Hematopoietic multipotent progenitor cell treated with erythropoietin and hydrocortisone succinate and interleukin-3 and kit ligand, for 15 days (in vitro differentiated cells): ENCODE results near the gene PPP1R17.

ENCODE experiments used
- DNase-seq: peaks from one replicate; pipeline ENCODE4 v3.0.0-alpha.2; 2015; ENCODE audit warnings: low spot score

The PPP1R17 gene

GRCh38 chr7:31702354-31702753, 15.3 kb downstream of the PPP1R17 start:
- no peak for DNase-seq

GRCh38 chr7:31705377-31705776, 18.4 kb downstream of the PPP1R17 start:
- no peak for DNase-seq

DNA sequence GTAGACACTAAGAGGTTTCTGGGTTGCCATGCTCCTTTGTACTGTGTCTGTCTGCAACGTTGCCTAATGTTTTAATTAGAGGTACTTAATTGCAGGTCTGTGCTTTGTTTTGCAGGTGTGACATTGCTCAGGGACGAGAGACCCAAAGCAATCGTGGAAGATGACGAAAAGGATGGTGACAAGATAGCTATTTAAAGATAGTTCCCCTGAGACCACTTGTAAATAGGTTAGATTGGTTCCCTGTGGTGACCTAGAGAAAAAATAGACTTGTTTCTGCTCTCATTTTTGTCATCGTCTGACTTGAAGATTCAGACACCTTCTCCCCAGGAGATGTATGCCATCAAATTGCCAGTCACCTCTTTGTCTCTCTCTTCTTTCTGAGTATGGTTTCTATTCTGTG, 20.1 kb downstream of the PPP1R17 start:
- no peak for DNase-seq

DNA sequence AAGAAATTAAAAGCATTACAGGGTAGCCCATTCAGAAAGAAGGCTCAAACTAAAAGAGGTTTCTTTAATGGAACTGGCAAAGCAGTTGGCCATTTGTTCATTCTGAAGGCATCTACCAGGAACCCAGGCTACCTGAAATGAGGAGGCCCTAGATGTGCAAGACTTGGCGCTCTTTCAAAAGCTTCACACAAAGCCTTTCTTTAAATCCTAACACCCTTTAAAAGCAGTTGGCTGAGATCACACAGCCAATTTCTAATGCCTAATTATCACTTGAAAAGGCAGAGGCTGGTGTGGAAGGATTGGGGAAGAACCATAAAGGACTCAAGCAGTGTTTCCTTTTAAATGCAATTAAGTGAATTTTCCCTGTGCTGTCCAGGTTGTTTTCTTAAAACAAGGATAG, 23.2 kb downstream of the PPP1R17 start:
- DNase-seq, result no peak

GRCh38 chr7:31716355-31716754, 29.3 kb downstream of the PPP1R17 start:
- DNase-seq, result no peak

GRCh38 chr7:31720366-31720765, 33.4 kb downstream of the PPP1R17 start:
- no peak for DNase-seq

GRCh38 chr7:31724696-31725095, 37.7 kb downstream of the PPP1R17 start:
- DNase-seq, result no peak

- DNase-seq, result no peak
Observed at GRCh38 chr7:31729195-31729804, 42.3 kb downstream of the PPP1R17 start.

- DNase-seq, result no peak
Observed at GRCh38 chr7:31734456-31734855, 47.4 kb downstream of the PPP1R17 start.

GRCh38 chr7:31735991-31736982, 49.3 kb downstream of the PPP1R17 start:
- peak; percentile 26 for DNase-seq

DNA sequence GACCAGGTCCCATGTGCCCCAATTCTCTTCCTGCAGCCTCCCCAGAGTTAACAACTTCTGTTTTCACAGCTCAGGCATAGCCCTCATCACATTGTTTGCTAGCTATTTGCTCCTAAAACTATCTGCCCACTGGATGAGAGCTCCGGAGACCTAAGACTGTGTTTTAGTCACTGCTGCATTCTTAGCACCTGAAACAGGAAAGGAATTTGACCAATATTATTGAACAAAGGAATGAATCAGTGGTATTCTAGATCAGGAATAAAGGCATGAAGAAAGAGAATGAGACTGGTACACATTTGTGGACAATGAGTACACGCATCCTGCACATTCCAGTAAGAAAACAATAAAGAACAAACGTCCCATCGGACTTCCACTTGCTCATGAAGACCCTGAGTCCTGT, 54.8 kb downstream of the PPP1R17 start:
- DNase-seq, result no peak

DNA sequence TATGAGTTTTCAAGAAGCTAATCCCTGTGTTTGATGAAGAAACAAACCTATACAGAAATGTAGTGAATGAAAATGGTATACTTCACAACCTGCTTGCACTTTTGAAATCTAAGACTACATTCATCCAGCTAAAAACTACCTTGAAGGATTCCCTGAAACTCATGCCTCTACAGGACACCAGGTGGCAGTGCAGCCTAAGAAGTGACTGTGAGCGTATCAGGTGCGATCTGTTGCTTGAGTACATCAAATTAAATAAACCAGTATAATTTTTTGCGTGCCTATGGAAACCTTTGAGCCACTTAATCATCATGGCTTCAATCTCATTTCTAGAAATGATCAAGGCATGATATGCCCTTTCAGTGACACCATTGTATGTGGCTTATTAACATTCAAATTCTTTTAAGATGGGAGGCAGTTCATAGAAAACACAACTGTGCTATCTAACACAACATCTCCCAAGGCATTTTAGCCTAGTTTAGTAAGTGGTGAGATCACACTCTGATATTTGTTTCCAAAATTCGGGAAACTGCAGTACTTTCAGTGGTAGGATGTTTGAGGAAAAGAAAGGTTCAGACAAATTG, 57.4 kb downstream of the PPP1R17 start:
- DNase-seq, result peak; percentile 18

DNA sequence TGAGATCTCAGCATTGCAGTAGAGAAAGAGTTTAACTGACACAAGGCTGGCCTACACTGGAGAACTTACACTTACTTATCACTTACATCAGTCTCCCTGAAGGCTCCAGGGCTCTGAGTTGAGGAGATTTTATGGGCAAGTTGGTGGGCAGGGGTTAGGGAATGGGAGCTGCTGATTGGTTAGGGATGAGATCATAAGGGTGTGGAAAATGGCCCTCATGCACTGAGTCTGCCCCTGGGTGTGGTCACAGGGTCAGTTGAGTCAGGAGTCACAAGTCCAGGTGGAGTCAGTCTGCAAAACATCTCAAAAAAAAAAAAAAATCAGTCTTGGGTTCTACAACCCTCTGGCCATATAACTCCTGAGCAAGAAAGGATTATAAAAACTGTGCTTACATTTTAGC, 60.5 kb downstream of the PPP1R17 start:
- DNase-seq, result no peak

GRCh38 chr7:31748084-31748483, 61.1 kb downstream of the PPP1R17 start:
- DNase-seq, result no peak

GRCh38 chr7:31751726-31752125, 64.7 kb downstream of the PPP1R17 start:
- DNase-seq, result no peak
